ENCODE data around the gene SPTBN1. TPM values are rescaled to one million over a fixed set of nuclear protein-coding genes. Genes with fewer than 3 reads are reported as not detected.

Gene SPTBN1
- total and polyA plus RNA-seq, 2 of the 13 experiments (the other 11 are each of a cell fraction or from before 2014, with no cell fraction given) = 123 to 299 TPM

DNA sequence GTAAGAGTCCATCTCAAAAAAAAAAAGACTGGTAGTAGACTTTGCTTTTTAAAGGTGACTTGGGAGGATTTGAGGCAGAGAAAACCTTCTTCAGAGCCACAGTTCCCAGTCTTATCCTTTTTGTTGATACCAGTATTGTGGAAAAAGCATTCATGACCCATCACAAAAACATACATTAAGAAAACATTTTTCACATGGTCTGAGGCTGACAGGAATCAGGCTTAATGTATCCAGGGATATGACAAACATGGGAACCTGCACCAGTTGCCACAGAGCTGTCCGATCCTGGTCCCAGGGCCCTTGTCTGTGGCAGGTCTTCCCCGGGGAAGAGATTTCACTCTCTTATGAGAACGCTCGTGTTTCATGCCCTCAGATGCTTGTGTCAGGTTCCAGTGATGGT is 21.8 kb downstream of the SPTBN1 start:
- CTCF ChIA-PET (ENCODE audit: low intra/inter-chr PET ratio, low total read pairs) = no interaction called here
- WGBS (ENCODE audit: low lambda C conversion rate) = 99% methylated on average over 4 of the region's 4 CpGs
- no peak overlapping the region for H2AFZ ChIP-seq (ENCODE audit: low read length)
- H4K20me1 ChIP-seq (ENCODE audit: insufficient read depth, low read length) = peaks cover 56% of the 10 kb centered on the region
- no peak overlapping the region for H3K4me2 ChIP-seq (ENCODE audit: low read depth, low read length)
- intact Hi-C loops (cut with micrococcal nuclease; ENCODE audit: unreplicated experiment) = no loop called here
- H3K9me3 ChIP-seq (ENCODE audit: low read length) = no peaks in the 10 kb centered on the region
- ATAC-seq (no peak), FAIRE-seq (no peak), DNase-seq (ENCODE audit: low spot score) (no peak)
- H3K9ac ChIP-seq (ENCODE audit: insufficient read depth, low read depth, low read length) = no peak overlapping the region
- H3K27ac ChIP-seq (ENCODE audit: extremely low read length, insufficient read depth, low read length) = no peak overlapping the region
- peaks cover 63% of the 10 kb centered on the region for H3K4me1 ChIP-seq (ENCODE audit: insufficient read depth, low read length)
- BruUV-seq (replicated peaks) = no TSS peak
- peaks cover 1 to 4% of the 10 kb centered on the region in 2 experiments; a peak in 1 of 5 replicates for H3K36me3 ChIP-seq (replicated peaks in 1 of 2; ENCODE audit: control insufficient read depth in 1 of 2, insufficient read depth in 2 of 2, low read length in 2 of 2)
- H3K4me3 ChIP-seq (replicated peaks in 1 of 3; ENCODE audit: insufficient read depth in 1 of 3, low read depth in 2 of 3, low read length in 3 of 3) = no peak overlapping the region
- no peaks in the 10 kb centered on the region for H3K27me3 ChIP-seq (ENCODE audit: control insufficient read depth in 1 of 2, insufficient read depth in 2 of 2, low read length in 2 of 2)
- TF ChIP-seq, protein P1, sequence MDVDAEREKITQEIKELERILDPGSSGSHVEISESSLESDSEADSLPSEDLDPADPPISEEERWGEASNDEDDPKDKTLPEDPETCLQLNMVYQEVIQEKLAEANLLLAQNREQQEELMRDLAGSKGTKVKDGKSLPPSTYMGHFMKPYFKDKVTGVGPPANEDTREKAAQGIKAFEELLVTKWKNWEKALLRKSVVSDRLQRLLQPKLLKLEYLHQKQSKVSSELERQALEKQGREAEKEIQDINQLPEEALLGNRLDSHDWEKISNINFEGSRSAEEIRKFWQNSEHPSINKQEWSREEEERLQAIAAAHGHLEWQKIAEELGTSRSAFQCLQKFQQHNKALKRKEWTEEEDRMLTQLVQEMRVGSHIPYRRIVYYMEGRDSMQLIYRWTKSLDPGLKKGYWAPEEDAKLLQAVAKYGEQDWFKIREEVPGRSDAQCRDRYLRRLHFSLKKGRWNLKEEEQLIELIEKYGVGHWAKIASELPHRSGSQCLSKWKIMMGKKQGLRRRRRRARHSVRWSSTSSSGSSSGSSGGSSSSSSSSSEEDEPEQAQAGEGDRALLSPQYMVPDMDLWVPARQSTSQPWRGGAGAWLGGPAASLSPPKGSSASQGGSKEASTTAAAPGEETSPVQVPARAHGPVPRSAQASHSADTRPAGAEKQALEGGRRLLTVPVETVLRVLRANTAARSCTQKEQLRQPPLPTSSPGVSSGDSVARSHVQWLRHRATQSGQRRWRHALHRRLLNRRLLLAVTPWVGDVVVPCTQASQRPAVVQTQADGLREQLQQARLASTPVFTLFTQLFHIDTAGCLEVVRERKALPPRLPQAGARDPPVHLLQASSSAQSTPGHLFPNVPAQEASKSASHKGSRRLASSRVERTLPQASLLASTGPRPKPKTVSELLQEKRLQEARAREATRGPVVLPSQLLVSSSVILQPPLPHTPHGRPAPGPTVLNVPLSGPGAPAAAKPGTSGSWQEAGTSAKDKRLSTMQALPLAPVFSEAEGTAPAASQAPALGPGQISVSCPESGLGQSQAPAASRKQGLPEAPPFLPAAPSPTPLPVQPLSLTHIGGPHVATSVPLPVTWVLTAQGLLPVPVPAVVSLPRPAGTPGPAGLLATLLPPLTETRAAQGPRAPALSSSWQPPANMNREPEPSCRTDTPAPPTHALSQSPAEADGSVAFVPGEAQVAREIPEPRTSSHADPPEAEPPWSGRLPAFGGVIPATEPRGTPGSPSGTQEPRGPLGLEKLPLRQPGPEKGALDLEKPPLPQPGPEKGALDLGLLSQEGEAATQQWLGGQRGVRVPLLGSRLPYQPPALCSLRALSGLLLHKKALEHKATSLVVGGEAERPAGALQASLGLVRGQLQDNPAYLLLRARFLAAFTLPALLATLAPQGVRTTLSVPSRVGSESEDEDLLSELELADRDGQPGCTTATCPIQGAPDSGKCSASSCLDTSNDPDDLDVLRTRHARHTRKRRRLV (CRISPR knock-in tag; IDR thresholded peaks at IDR 0.05) = no peak
- TF ChIP-seq TMF1 (CRISPR knock-in tag; IDR thresholded peaks at IDR 0.05; ENCODE audit: low read depth) = no peak
- 0 out of 2 replicates have a peak, but pooled peaks have one; percentile 36 for TF ChIP-seq SMYD3 (CRISPR knock-in tag; IDR thresholded peaks at IDR 0.05)
- H3K79me2 ChIP-seq (ENCODE audit: insufficient read depth, low read length) = peaks cover 95% of the 10 kb centered on the region
- in situ Hi-C loops (cut with HindIII; ENCODE audit: extremely low pct_ligation_motif_present, low pct_unique_long_range_greater_than_20kb) = no loop called here
- POLR2A ChIA-PET = no interaction called here

- H3K79me2 ChIP-seq (ENCODE audit: insufficient read depth, low read length) = peaks cover 95% of the 10 kb centered on the region
- ATAC-seq = no peak
- H3K4me1 ChIP-seq (ENCODE audit: insufficient read depth, low read length) = peaks cover 73% of the 10 kb centered on the region
- DNase-seq (ENCODE audit: low spot score) = no peak
- in situ Hi-C loops (cut with HindIII; ENCODE audit: extremely low pct_ligation_motif_present, low pct_unique_long_range_greater_than_20kb) (no loop called here), intact Hi-C loops (cut with micrococcal nuclease; ENCODE audit: unreplicated experiment) (no loop called here)
- no TSS peak for BruUV-seq (replicated peaks)
- no peak overlapping the region for H2AFZ ChIP-seq (ENCODE audit: low read length)
- CTCF ChIA-PET (ENCODE audit: low intra/inter-chr PET ratio, low total read pairs) = no interaction called here
- POLR2A ChIA-PET = no interaction called here
- peaks cover 59% of the 10 kb centered on the region for H4K20me1 ChIP-seq (ENCODE audit: insufficient read depth, low read length)
- WGBS (ENCODE audit: low lambda C conversion rate) = 95% methylated on average over 1 of the region's 1 CpG
- H3K36me3 ChIP-seq (replicated peaks in 1 of 2; ENCODE audit: control insufficient read depth in 1 of 2, insufficient read depth in 2 of 2, low read length in 2 of 2) = peaks cover 1 to 4% of the 10 kb centered on the region in 2 experiments; a peak in 2 of 5 replicates
- H3K9ac ChIP-seq (ENCODE audit: insufficient read depth, low read depth, low read length) = no peak overlapping the region
- no peaks in the 10 kb centered on the region for H3K27me3 ChIP-seq (ENCODE audit: control insufficient read depth in 1 of 2, insufficient read depth in 2 of 2, low read length in 2 of 2)
- no peaks in the 10 kb centered on the region for H3K9me3 ChIP-seq (ENCODE audit: low read length)
- H3K4me2 ChIP-seq (ENCODE audit: low read depth, low read length) = no peak overlapping the region
- H3K27ac ChIP-seq (ENCODE audit: extremely low read length, insufficient read depth, low read length) = no peak overlapping the region
- no peak for FAIRE-seq
- H3K4me3 ChIP-seq (replicated peaks in 1 of 3; ENCODE audit: insufficient read depth in 1 of 3, low read depth in 2 of 3, low read length in 3 of 3) = no peak overlapping the region
- TF ChIP-seq, protein P2, sequence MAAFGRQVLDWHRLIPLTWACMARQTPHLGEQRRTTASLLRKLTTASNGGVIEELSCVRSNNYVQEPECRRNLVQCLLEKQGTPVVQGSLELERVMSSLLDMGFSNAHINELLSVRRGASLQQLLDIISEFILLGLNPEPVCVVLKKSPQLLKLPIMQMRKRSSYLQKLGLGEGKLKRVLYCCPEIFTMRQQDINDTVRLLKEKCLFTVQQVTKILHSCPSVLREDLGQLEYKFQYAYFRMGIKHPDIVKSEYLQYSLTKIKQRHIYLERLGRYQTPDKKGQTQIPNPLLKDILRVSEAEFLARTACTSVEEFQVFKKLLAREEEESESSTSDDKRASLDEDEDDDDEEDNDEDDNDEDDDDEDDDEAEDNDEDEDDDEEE (CRISPR knock-in tag; IDR thresholded peaks at IDR 0.05) = no peak
- TF ChIP-seq, protein P3, sequence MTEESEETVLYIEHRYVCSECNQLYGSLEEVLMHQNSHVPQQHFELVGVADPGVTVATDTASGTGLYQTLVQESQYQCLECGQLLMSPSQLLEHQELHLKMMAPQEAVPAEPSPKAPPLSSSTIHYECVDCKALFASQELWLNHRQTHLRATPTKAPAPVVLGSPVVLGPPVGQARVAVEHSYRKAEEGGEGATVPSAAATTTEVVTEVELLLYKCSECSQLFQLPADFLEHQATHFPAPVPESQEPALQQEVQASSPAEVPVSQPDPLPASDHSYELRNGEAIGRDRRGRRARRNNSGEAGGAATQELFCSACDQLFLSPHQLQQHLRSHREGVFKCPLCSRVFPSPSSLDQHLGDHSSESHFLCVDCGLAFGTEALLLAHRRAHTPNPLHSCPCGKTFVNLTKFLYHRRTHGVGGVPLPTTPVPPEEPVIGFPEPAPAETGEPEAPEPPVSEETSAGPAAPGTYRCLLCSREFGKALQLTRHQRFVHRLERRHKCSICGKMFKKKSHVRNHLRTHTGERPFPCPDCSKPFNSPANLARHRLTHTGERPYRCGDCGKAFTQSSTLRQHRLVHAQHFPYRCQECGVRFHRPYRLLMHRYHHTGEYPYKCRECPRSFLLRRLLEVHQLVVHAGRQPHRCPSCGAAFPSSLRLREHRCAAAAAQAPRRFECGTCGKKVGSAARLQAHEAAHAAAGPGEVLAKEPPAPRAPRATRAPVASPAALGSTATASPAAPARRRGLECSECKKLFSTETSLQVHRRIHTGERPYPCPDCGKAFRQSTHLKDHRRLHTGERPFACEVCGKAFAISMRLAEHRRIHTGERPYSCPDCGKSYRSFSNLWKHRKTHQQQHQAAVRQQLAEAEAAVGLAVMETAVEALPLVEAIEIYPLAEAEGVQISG (CRISPR knock-in tag; IDR thresholded peaks at IDR 0.05) = no peak
- TF ChIP-seq ZNF563 (CRISPR knock-in tag; IDR thresholded peaks at IDR 0.05) = no peak
- TF ChIP-seq GTF2F1 (IDR thresholded peaks at IDR 0.05; ENCODE audit: low read length) = no peak
- no peak for TF ChIP-seq ATF7 (IDR thresholded peaks at IDR 0.05)
- no peak for TF ChIP-seq ATF7 (CRISPR knock-in tag; IDR thresholded peaks at IDR 0.05)
Measured at GRCh38 chr2:54478899-54479298, 22.8 kb downstream of the SPTBN1 start.
